KMS-11 (cell line): ENCODE results near the gene FRMD4A.

ENCODE experiments used
- H2AFZ ChIP-seq: fragments of 200-600 bp; sonication (generic); 2 replicates; pipeline ENCODE4 v1.6.1; 2016; ENCODE audit warnings: antibody characterized with exemption, mixed run types, low read depth
- H3K27ac ChIP-seq: fragments of 200-600 bp; sonication (generic); 2 replicates; pipeline ENCODE4 v1.6.1; 2016; ENCODE audit warnings: mild to moderate bottlenecking, mixed run types
- H3K27me3 ChIP-seq: fragments of 200-600 bp; sonication (generic); 2 replicates; pipeline ENCODE4 v1.6.1; 2017; ENCODE audit warnings: mild to moderate bottlenecking, low read depth, mixed run types, moderate library complexity; ENCODE audit not compliant: insufficient read depth
- H3K36me3 ChIP-seq: fragments of 200-600 bp; sonication (generic); 2 replicates; pipeline ENCODE4 v1.6.1; 2017; ENCODE audit warnings: mild to moderate bottlenecking, mixed run types; ENCODE audit not compliant: insufficient read depth
- H3K4me1 ChIP-seq: fragments of 200-600 bp; sonication (generic); 2 replicates; pipeline ENCODE4 v1.6.1; 2016; ENCODE audit warnings: mild to moderate bottlenecking, low read depth, mixed run types; ENCODE audit not compliant: poor library complexity, severe bottlenecking
- H3K4me2 ChIP-seq: fragments of 200-600 bp; sonication (generic); 2 replicates; pipeline ENCODE4 v1.7.0; 2016; ENCODE audit warnings: mild to moderate bottlenecking, mixed run types
- H3K4me3 ChIP-seq: fragments of 200-600 bp; sonication (generic); IDR thresholded peaks from 2 replicates; pipeline ENCODE4 v1.6.1; 2017; ENCODE audit warnings: low read depth, low read length, mixed read lengths; ENCODE audit not compliant: insufficient read depth
- H3K79me2 ChIP-seq: fragments of 200-600 bp; sonication (generic); 2 replicates; pipeline ENCODE4 v1.6.1; 2016; ENCODE audit warnings: low read depth, mixed run types; ENCODE audit not compliant: insufficient read depth
- H3K9ac ChIP-seq: fragments of 200-600 bp; sonication (generic); 2 replicates; pipeline ENCODE4 v1.6.1; 2016; ENCODE audit warnings: mild to moderate bottlenecking, mixed run types
- H4K20me1 ChIP-seq: fragments of 200-600 bp; sonication (generic); 2 replicates; pipeline ENCODE4 v1.6.1; 2016; ENCODE audit warnings: mild to moderate bottlenecking, mixed run types; ENCODE audit not compliant: insufficient read depth
- CTCF ChIP-seq: fragments of 200-600 bp; sonication (generic); conservative IDR thresholded peaks from 2 replicates; pipeline ENCODE4 v1.6.1; 2017; ENCODE audit warnings: low read depth, mild to moderate bottlenecking, antibody characterized with exemption, low read length, moderate library complexity, mixed read lengths

FRMD4A gene

GRCh38 chr10:14114791-14115190 is 215.9 kb downstream of the FRMD4A start:
- Histone ChIP-seq H3K4me3 (no peak overlapping the region), H2AFZ (no peak overlapping the region), H3K9ac (no peak overlapping the region), H3K4me2 (no peak overlapping the region), H3K4me1 (no peaks in the 10 kb centered on the region), H3K27me3 (no peaks in the 10 kb centered on the region), H4K20me1 (no peaks in the 10 kb centered on the region), H3K79me2 (no peaks in the 10 kb centered on the region), H3K27ac (no peak overlapping the region), H3K36me3 (no peaks in the 10 kb centered on the region)
- no peak for TF ChIP-seq CTCF

- H3K79me2 ChIP-seq: no peaks in the 10 kb centered on the region
- H3K27ac ChIP-seq: no peak overlapping the region
- no peak overlapping the region for H3K9ac ChIP-seq
- TF ChIP-seq CTCF: no peak
- no peaks in the 10 kb centered on the region for H3K36me3 ChIP-seq
- no peak overlapping the region for H3K4me2 ChIP-seq
- H2AFZ ChIP-seq: no peak overlapping the region
- H3K27me3 ChIP-seq: no peaks in the 10 kb centered on the region
- H3K4me1 ChIP-seq: no peaks in the 10 kb centered on the region
- H4K20me1 ChIP-seq: no peaks in the 10 kb centered on the region
- no peak overlapping the region for H3K4me3 ChIP-seq
Measured at GRCh38 chr10:14112056-14112455, 218.7 kb downstream of the FRMD4A start.

GRCh38 chr10:14111208-14111607 is 219.5 kb downstream of the FRMD4A start:
- Histone ChIP-seq H4K20me1 (no peaks in the 10 kb centered on the region), H3K4me3 (no peak overlapping the region), H3K9ac (no peak overlapping the region), H2AFZ (no peak overlapping the region), H3K79me2 (no peaks in the 10 kb centered on the region), H3K4me1 (no peaks in the 10 kb centered on the region), H3K27me3 (no peaks in the 10 kb centered on the region), H3K27ac (no peak overlapping the region), H3K36me3 (no peaks in the 10 kb centered on the region), H3K4me2 (no peak overlapping the region)
- TF ChIP-seq CTCF: no peak

GRCh38 chr10:14106828-14107227 is 223.9 kb downstream of the FRMD4A start:
- no peak for TF ChIP-seq CTCF
- Histone ChIP-seq H3K4me3 (no peak overlapping the region), H4K20me1 (no peaks in the 10 kb centered on the region), H3K4me1 (no peaks in the 10 kb centered on the region), H3K27me3 (no peaks in the 10 kb centered on the region), H3K27ac (no peak overlapping the region), H2AFZ (no peak overlapping the region), H3K79me2 (no peaks in the 10 kb centered on the region), H3K4me2 (no peak overlapping the region), H3K9ac (no peak overlapping the region), H3K36me3 (no peaks in the 10 kb centered on the region)

GRCh38 chr10:14102056-14102455 is 228.7 kb downstream of the FRMD4A start:
- Histone ChIP-seq H4K20me1 (no peaks in the 10 kb centered on the region), H2AFZ (no peak overlapping the region), H3K4me2 (no peak overlapping the region), H3K9ac (no peak overlapping the region), H3K36me3 (no peaks in the 10 kb centered on the region), H3K27ac (no peak overlapping the region), H3K4me3 (no peak overlapping the region), H3K4me1 (no peaks in the 10 kb centered on the region), H3K79me2 (no peaks in the 10 kb centered on the region), H3K27me3 (no peaks in the 10 kb centered on the region)
- no peak for TF ChIP-seq CTCF
